ENCODE data around the gene LPP. TPM values are rescaled to one million over a fixed set of nuclear protein-coding genes. Genes with fewer than 3 reads are reported as not detected.
"Not testable (repeated sequence)": the region's sequence is repeated elsewhere in the genome, so short reads cannot be mapped to it uniquely, and the experiment has no call there.

The LPP gene
- total and polyA plus RNA-seq, 2 donors from 2014 or later: 6.7 to 233 TPM

GRCh38 chr3:188440340-188440972, 286.5 kb downstream of the LPP start:
- no peak for DNase-seq
- no peak for TF ChIP-seq CTCF (IDR thresholded peaks at IDR 0.05; ENCODE audit: borderline replicate concordance, extremely low read depth, insufficient read depth)
- FAIRE-seq: no peak
- H3K27ac ChIP-seq (ENCODE audit: low read depth in 2 of 2, low read length in 2 of 2): no peak overlapping the region
- no peaks in the 10 kb centered on the region for H3K9me3 ChIP-seq (ENCODE audit: control insufficient read depth in 2 of 3, insufficient read depth in 1 of 3, low read length in 3 of 3)
- intact Hi-C loops (cut with DNase I): loop anchor here (5.0 kb wide), 1 partner anchor 37 kb away; no protein-coding TSS in a partner anchor
- no peak overlapping the region for H3K4me3 ChIP-seq (ENCODE audit: low read length in 3 of 3)
- no peaks in the 10 kb centered on the region for H3K36me3 ChIP-seq (ENCODE audit: control insufficient read depth in 2 of 3, insufficient read depth in 3 of 3, low read length in 3 of 3)
- no peak overlapping the region for H3K9ac ChIP-seq (ENCODE audit: low read length in 3 of 3)
- H3K27me3 ChIP-seq (ENCODE audit: control insufficient read depth, insufficient read depth, low read length): no peaks in the 10 kb centered on the region
- peaks cover 0 to 4% (median 0%) of the 10 kb centered on the region in 3 donors for H3K4me1 ChIP-seq (ENCODE audit: control insufficient read depth in 2 of 3, insufficient read depth in 2 of 3, low read depth in 1 of 3, low read length in 3 of 3)

- H3K36me3 ChIP-seq (ENCODE audit: control insufficient read depth in 2 of 3, insufficient read depth in 3 of 3, low read length in 3 of 3): no peaks in the 10 kb centered on the region
- no peak for TF ChIP-seq CTCF (IDR thresholded peaks at IDR 0.05; ENCODE audit: borderline replicate concordance, extremely low read depth, insufficient read depth)
- H3K4me1 ChIP-seq (ENCODE audit: control insufficient read depth in 2 of 3, insufficient read depth in 2 of 3, low read depth in 1 of 3, low read length in 3 of 3): peaks cover 0 to 4% (median 0%) of the 10 kb centered on the region in 3 donors
- H3K9me3 ChIP-seq (ENCODE audit: control insufficient read depth in 2 of 3, insufficient read depth in 1 of 3, low read length in 3 of 3): no peaks in the 10 kb centered on the region
- H3K27ac ChIP-seq (ENCODE audit: low read depth in 2 of 2, low read length in 2 of 2): no peak overlapping the region
- intact Hi-C loops (cut with DNase I): loop anchor here (5.0 kb wide), 1 partner anchor 35 kb away; no protein-coding TSS in a partner anchor
- no peak overlapping the region for H3K4me3 ChIP-seq (ENCODE audit: low read length in 3 of 3)
- FAIRE-seq (no peak), DNase-seq (no peak)
- H3K27me3 ChIP-seq (ENCODE audit: control insufficient read depth, insufficient read depth, low read length): no peaks in the 10 kb centered on the region
- no peak overlapping the region for H3K9ac ChIP-seq (ENCODE audit: low read length in 3 of 3)
Measured at GRCh38 chr3:188442430-188442829, 288.5 kb downstream of the LPP start.

GRCh38 chr3:188445175-188445574, 291.2 kb downstream of the LPP start:
- intact Hi-C loops (cut with DNase I); H3K4me1 ChIP-seq (ENCODE audit: control insufficient read depth in 2 of 3, insufficient read depth in 2 of 3, low read depth in 1 of 3, low read length in 3 of 3); H3K9ac ChIP-seq (ENCODE audit: low read length in 3 of 3); FAIRE-seq; H3K27ac ChIP-seq (ENCODE audit: low read depth in 2 of 2, low read length in 2 of 2); H3K4me3 ChIP-seq (ENCODE audit: low read length in 3 of 3); H3K9me3 ChIP-seq (ENCODE audit: control insufficient read depth in 2 of 3, insufficient read depth in 1 of 3, low read length in 3 of 3); DNase-seq; H3K36me3 ChIP-seq (ENCODE audit: control insufficient read depth in 2 of 3, insufficient read depth in 3 of 3, low read length in 3 of 3); H3K27me3 ChIP-seq (ENCODE audit: control insufficient read depth, insufficient read depth, low read length): not testable (repeated sequence)

GRCh38 chr3:188446014-188446413, 292.1 kb downstream of the LPP start:
- no peak overlapping the region for H3K9ac ChIP-seq (ENCODE audit: low read length in 3 of 3)
- H3K36me3 ChIP-seq (ENCODE audit: control insufficient read depth in 2 of 3, insufficient read depth in 3 of 3, low read length in 3 of 3): no peaks in the 10 kb centered on the region
- H3K9me3 ChIP-seq (ENCODE audit: control insufficient read depth in 2 of 3, insufficient read depth in 1 of 3, low read length in 3 of 3): no peaks in the 10 kb centered on the region
- intact Hi-C loops (cut with DNase I): no loop called here
- TF ChIP-seq CTCF (IDR thresholded peaks at IDR 0.05; ENCODE audit: borderline replicate concordance, extremely low read depth, insufficient read depth): no peak
- H3K27me3 ChIP-seq (ENCODE audit: control insufficient read depth, insufficient read depth, low read length): no peaks in the 10 kb centered on the region
- FAIRE-seq (no peak), DNase-seq (no peak)
- no peaks in the 10 kb centered on the region for H3K4me1 ChIP-seq (ENCODE audit: control insufficient read depth in 2 of 3, insufficient read depth in 2 of 3, low read depth in 1 of 3, low read length in 3 of 3)
- H3K27ac ChIP-seq (ENCODE audit: low read depth in 2 of 2, low read length in 2 of 2): no peak overlapping the region
- no peak overlapping the region for H3K4me3 ChIP-seq (ENCODE audit: low read length in 3 of 3)

Measured in kidney (tissue), 14 donors.